ENCODE data around the gene POC1A. TPM values are rescaled to one million over a fixed set of nuclear protein-coding genes. Genes with fewer than 3 reads are reported as not detected.

Gene POC1A
- total RNA-seq, 1 experiment from 2014 or later, result 29.0 TPM

DNA sequence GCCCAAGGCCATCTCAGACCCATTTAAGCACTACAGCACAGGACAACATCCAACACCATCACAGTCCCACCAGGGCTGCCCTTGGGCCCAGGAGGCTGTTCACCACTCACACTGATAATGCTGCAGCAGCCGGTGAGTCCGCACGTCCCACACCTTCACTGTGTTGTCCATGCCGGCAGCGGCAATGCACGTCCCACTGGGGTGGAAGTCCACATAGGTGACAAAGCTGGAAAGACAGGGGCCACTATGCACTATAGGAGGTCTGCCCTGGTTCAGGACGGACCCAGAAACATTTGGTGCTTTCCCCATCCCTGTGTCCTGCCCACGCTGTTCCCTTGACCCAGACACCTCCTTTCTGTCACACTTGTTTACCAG lies 8.5 kb downstream of the POC1A start:
- no peak overlapping the region for H3K23ac ChIP-seq (ENCODE audit: insufficient read length, low read depth, low read length)
- H2BK120ac ChIP-seq (ENCODE audit: low read depth, low read length, poor library complexity, severe bottlenecking), result no peak overlapping the region
- no peak overlapping the region for H2AK5ac ChIP-seq (ENCODE audit: insufficient read length, low read length)
- no peaks in the 10 kb centered on the region for H3K4me1 ChIP-seq (ENCODE audit: insufficient read depth, low read length)
- H4K20me1 ChIP-seq (ENCODE audit: control insufficient read depth, insufficient read depth, insufficient read length), result peaks cover 7% of the 10 kb centered on the region
- H3T11ph ChIP-seq (ENCODE audit: low read length), result no peak overlapping the region
- no peak overlapping the region for H3K27ac ChIP-seq (ENCODE audit: insufficient read length, low read depth, low read length)
- no peak overlapping the region for H4K5ac ChIP-seq (ENCODE audit: insufficient read length, low read depth, low read length)
- no peak overlapping the region for H3K14ac ChIP-seq (ENCODE audit: insufficient read depth, low read length)
- H3K27me3 Mint-ChIP-seq (ENCODE audit: low read depth), result no peaks in the 10 kb centered on the region
- DNase-seq, result no peak
- H4K8ac ChIP-seq (replicated peaks; ENCODE audit: insufficient read length, low read depth, low read length), result no peak overlapping the region
- no peak overlapping the region for H3K4me3 Mint-ChIP-seq
- no peaks in the 10 kb centered on the region for H3K9me3 ChIP-seq (ENCODE audit: control insufficient read depth, low read depth, low read length)
- no peaks in the 10 kb centered on the region for H3K23me2 ChIP-seq (ENCODE audit: insufficient read length, low read depth, low read length, poor library complexity, severe bottlenecking)
- peaks cover 30 to 80% (median 69%) of the 10 kb centered on the region in 3 experiments for H3K36me3 Mint-ChIP-seq (ENCODE audit: insufficient read depth in 1 of 3, low read depth in 3 of 3)
- no peaks in the 10 kb centered on the region for H3K27me3 ChIP-seq (ENCODE audit: insufficient read depth, low read length)
- H3K4me1 Mint-ChIP-seq, result peaks cover 3 to 4% of the 10 kb centered on the region in 2 experiments
- no CpG with 5 or more reads among the region's 8 CpGs for WGBS (ENCODE audit: extremely low coverage, insufficient read length, low lambda C conversion rate)
- H2BK20ac ChIP-seq (ENCODE audit: low read depth, low read length, poor library complexity, severe bottlenecking), result no peak overlapping the region
- no peaks in the 10 kb centered on the region for H3K9me3 Mint-ChIP-seq
- H2AFZ ChIP-seq (ENCODE audit: low read length), result no peak overlapping the region
- H3K79me1 ChIP-seq (ENCODE audit: insufficient read depth, low read depth, low read length, poor library complexity, severe bottlenecking), result no peaks in the 10 kb centered on the region
- no peak overlapping the region for H3K18ac ChIP-seq (ENCODE audit: insufficient read length, low read depth, low read length)
- H3K27ac Mint-ChIP-seq, result no peak overlapping the region
- H3K9ac ChIP-seq (ENCODE audit: extremely low read depth, insufficient read length, low read length), result no peak overlapping the region
- TF ChIP-seq, protein P1, sequence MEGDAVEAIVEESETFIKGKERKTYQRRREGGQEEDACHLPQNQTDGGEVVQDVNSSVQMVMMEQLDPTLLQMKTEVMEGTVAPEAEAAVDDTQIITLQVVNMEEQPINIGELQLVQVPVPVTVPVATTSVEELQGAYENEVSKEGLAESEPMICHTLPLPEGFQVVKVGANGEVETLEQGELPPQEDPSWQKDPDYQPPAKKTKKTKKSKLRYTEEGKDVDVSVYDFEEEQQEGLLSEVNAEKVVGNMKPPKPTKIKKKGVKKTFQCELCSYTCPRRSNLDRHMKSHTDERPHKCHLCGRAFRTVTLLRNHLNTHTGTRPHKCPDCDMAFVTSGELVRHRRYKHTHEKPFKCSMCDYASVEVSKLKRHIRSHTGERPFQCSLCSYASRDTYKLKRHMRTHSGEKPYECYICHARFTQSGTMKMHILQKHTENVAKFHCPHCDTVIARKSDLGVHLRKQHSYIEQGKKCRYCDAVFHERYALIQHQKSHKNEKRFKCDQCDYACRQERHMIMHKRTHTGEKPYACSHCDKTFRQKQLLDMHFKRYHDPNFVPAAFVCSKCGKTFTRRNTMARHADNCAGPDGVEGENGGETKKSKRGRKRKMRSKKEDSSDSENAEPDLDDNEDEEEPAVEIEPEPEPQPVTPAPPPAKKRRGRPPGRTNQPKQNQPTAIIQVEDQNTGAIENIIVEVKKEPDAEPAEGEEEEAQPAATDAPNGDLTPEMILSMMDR (conservative IDR thresholded peaks at IDR 0.05), result no peak
- H2BK12ac ChIP-seq (ENCODE audit: insufficient read length, low read depth, low read length), result no peak overlapping the region
- no peak overlapping the region for H3K56ac ChIP-seq (ENCODE audit: insufficient read length, low read depth, low read length)
- H3K79me2 ChIP-seq (ENCODE audit: insufficient read depth, low read length), result no peaks in the 10 kb centered on the region
- no peak overlapping the region for H4K91ac ChIP-seq (ENCODE audit: insufficient read length, low read depth, low read length)
- no peak overlapping the region for H3K4me2 ChIP-seq (ENCODE audit: insufficient read depth, insufficient read length, low read length)
- no peak overlapping the region for H3K4ac ChIP-seq (ENCODE audit: low read depth, low read length)
- H2BK5ac ChIP-seq (ENCODE audit: insufficient read length, low read length), result no peak overlapping the region
- no peak overlapping the region for H2BK15ac ChIP-seq (ENCODE audit: low read depth, low read length)

All from H9 (cell line).